ENCODE data around the gene TMEM198.

Gene TMEM198

DNA sequence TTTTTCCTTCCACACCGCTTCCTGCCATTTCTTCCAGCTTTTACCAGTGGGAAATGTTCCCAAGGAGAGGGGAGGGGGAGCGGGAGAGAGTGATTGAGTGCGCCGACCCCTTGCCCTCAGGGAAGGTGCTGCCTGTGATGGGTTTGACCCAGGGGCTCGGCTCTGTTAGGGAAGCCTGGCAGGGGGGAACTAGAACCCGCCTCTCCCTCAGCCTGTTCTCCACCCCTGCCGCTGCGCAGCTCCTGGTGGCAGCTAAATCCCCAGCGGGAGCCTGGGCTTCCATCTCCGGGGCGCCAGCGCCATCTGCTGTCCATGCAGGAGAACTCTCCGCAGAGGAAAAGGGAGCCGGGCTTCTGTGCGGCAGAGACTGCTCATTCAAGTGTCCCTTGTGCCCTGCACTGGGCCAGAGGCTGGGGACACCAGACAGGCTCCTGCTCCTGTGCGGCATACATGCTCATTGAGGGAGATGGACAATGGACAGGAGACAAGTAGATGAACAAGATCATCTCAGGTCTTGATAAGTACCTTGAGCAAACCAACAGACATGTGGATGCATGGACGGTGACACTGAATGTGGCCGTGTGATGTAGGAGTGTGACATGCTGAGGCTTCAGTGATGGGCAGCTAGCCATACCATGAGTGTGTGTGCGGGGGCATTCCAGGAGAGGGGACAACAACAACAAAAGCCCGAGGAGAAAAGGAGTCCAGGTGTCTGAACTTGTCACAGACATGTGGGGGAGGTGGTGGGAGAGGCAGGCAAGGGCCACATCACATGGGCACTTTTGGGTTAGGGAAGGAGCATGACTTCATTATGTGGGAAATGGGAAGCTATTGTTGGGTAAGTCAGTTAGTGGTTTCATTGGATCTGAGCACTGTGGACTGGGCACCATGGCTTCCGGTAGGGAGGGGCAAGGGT is 13.5 kb upstream of the TMEM198 start:
- Histone ChIP-seq H3K36me3 (ENCODE audit: insufficient read depth, low read length) (no peaks in the 10 kb centered on the region), H3K9me3 (ENCODE audit: insufficient read depth, low read depth, low read length) (no peaks in the 10 kb centered on the region), H3K4me3 (ENCODE audit: low read length) (peak overlapping the region; percentile 50), H3K4me1 (ENCODE audit: insufficient read depth, low read length) (0 out of 2 replicates have a peak, but pooled peaks cover 13% of the 10 kb centered on the region), H3K27ac (ENCODE audit: low read depth, low read length) (no peak overlapping the region), H3K27me3 (ENCODE audit: insufficient read depth, low read length) (peaks cover 26% of the 10 kb centered on the region), H3K9ac (ENCODE audit: low read depth, low read length) (0 out of 2 replicates have a peak overlapping the region, but pooled peaks have one; percentile 9)
- 17% methylated on average over 20 of the region's 21 CpGs for WGBS

DNA sequence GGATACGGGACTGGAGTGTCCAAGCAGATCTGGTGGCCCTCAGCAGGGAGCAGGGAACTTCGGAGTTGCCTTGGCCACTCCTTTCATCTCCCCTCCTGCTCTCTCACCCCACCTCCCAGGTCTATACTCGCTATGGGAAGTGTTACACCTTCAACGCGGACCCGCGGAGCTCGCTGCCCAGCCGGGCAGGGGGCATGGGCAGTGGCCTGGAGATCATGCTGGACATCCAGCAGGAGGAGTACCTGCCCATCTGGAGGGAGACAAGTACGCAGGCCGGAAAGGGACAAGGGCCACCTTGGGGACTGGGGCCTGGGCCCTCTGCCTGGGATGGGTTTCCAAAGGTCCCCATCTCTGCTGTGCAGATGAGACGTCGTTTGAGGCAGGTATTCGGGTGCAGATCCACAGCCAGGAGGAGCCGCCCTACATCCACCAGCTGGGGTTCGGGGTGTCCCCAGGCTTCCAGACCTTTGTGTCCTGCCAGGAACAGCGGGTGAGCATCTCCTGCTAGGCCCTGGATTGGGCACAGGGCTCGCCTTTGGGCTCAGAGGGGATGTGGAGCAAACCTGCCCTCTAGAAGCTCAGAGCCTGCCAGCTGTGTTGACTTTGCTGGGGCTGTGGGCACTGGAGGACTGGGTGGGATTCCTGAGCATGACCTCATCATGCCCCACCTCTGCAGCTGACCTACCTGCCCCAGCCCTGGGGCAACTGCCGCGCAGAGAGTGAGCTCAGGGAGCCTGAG is 12.0 kb upstream of the TMEM198 start:
- WGBS: 87% methylated on average over 20 of the region's 20 CpGs

DNA sequence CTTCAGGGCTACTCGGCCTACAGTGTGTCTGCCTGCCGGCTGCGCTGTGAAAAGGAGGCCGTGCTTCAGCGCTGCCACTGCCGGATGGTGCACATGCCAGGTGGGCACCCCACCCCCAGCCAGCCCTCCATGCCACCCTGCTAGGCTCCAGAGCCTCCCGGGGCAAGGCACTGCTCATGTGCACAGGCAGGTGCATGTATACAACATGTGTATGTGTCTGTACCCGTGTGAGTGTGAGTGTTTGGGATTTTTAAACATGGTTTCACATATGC is 11.5 kb upstream of the TMEM198 start:
- Histone ChIP-seq H3K36me3 (ENCODE audit: insufficient read depth, low read length) (no peaks in the 10 kb centered on the region), H3K4me1 (ENCODE audit: insufficient read depth, low read length) (peaks cover 7% of the 10 kb centered on the region; the same call in 1 of the 2 replicates), H3K27ac (ENCODE audit: low read depth, low read length) (no peak overlapping the region), H3K9me3 (ENCODE audit: insufficient read depth, low read depth, low read length) (no peaks in the 10 kb centered on the region), H3K9ac (ENCODE audit: low read depth, low read length) (no peak overlapping the region), H3K27me3 (ENCODE audit: insufficient read depth, low read length) (peaks cover 20% of the 10 kb centered on the region), H3K4me3 (ENCODE audit: low read length) (no peak overlapping the region)
- WGBS: 87% methylated on average over 8 of the region's 8 CpGs

More for the DNA sequence above, 12.0 kb upstream of the TMEM198 start:
- 0 out of 2 replicates have a peak, but pooled peaks cover 6% of the 10 kb centered on the region for H3K4me1 ChIP-seq (ENCODE audit: insufficient read depth, low read length)
- no peak overlapping the region for H3K4me3 ChIP-seq (ENCODE audit: low read length)
- no peaks in the 10 kb centered on the region for H3K36me3 ChIP-seq (ENCODE audit: insufficient read depth, low read length)
- peaks cover 20% of the 10 kb centered on the region for H3K27me3 ChIP-seq (ENCODE audit: insufficient read depth, low read length)
- H3K9me3 ChIP-seq (ENCODE audit: insufficient read depth, low read depth, low read length): no peaks in the 10 kb centered on the region
- no peak overlapping the region for H3K27ac ChIP-seq (ENCODE audit: low read depth, low read length)
- no peak overlapping the region for H3K9ac ChIP-seq (ENCODE audit: low read depth, low read length)

DNA sequence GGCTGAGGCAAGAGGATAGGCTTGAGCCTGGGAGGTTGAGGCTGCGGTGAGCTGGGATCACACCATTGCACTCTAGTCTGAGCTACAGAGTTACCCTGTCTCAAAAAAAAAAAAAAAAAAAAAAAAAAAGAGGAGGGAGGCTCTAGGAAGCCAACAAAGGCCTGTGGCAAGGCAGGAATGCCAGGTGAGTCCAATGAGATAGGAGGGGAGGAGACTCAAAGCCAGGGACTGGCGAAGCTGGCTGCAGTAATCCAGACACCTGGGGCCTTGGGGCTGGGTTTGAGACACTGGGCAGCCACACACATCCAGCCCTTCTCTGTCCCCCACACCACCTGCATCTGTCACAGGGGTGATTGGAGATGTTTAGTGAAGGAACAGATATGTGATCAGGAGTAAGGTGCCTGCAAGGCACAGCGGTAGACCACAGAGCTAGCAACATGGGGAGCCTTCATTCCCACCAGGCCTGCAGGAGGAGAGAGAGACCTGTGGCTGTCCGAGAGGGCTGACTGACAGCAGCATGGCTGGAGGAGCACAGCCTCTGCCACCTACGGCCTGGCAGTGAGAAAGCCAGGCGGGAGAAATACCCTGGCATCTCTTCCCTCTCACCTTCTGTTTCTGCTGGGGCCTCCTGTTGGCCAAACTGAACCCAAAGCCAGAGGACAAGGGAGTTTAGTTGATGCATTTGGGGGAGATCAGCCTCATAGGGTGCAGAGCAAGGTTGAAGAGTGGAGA is 9.7 kb upstream of the TMEM198 start:
- no peak overlapping the region for H3K27ac ChIP-seq (ENCODE audit: low read depth, low read length)
- WGBS: 84% methylated on average over 6 of the region's 6 CpGs
- peaks cover 10% of the 10 kb centered on the region for H3K27me3 ChIP-seq (ENCODE audit: insufficient read depth, low read length)
- H3K4me1 ChIP-seq (ENCODE audit: insufficient read depth, low read length): peaks cover 22% of the 10 kb centered on the region
- H3K9me3 ChIP-seq (ENCODE audit: insufficient read depth, low read depth, low read length): no peaks in the 10 kb centered on the region
- H3K36me3 ChIP-seq (ENCODE audit: insufficient read depth, low read length): no peaks in the 10 kb centered on the region
- H3K9ac ChIP-seq (ENCODE audit: low read depth, low read length): no peak overlapping the region
- no peak overlapping the region for H3K4me3 ChIP-seq (ENCODE audit: low read length)

DNA sequence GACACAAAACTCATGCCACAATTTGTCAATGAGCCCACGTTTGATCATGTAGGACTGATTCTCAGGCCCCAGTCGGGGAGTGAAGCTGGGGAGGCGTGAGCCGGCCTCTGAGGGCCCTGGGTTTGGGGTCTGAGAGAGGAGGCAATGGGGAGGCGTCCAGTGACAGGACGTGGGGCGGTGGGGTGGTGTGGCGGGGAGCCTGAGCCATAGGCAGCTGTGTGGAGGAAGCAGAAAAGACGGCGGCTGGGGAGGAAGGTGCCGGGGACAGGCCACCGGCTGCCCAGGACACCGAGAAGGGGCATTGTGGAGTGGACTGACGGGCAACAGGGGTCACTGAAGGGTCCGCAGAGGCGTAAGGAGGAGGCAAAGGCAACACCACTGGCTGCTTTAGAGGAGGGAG is 7.4 kb upstream of the TMEM198 start:
- Histone ChIP-seq H3K9ac (ENCODE audit: low read depth, low read length) (no peak overlapping the region), H3K4me1 (ENCODE audit: insufficient read depth, low read length) (peaks cover 16% of the 10 kb centered on the region), H3K36me3 (ENCODE audit: insufficient read depth, low read length) (peaks cover 20% of the 10 kb centered on the region), H3K9me3 (ENCODE audit: insufficient read depth, low read depth, low read length) (no peaks in the 10 kb centered on the region), H3K27me3 (ENCODE audit: insufficient read depth, low read length) (no peaks in the 10 kb centered on the region), H3K27ac (ENCODE audit: low read depth, low read length) (no peak overlapping the region), H3K4me3 (ENCODE audit: low read length) (no peak overlapping the region)
- WGBS: 91% methylated on average over 16 of the region's 16 CpGs

DNA sequence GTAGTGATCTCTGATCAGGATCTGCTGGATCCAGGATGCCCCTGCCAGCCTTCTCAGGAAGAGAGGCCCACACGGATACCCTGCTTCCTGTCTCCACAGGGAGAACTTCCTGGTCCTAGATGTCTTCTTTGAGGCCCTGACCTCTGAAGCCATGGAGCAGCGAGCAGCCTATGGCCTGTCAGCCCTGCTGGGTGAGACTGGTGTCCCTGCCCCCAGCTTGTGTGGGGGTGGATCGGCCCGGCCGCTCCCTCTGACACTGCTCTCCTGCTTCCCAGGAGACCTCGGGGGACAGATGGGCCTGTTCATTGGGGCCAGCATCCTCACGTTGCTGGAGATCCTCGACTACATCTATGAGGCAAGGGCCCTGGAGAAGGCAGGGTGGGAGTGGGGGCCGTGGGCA is 6.9 kb upstream of the TMEM198 start:
- H3K9me3 ChIP-seq (ENCODE audit: insufficient read depth, low read depth, low read length): no peaks in the 10 kb centered on the region
- peaks cover 1% of the 10 kb centered on the region; the same call in 1 of the 2 replicates for H3K27me3 ChIP-seq (ENCODE audit: insufficient read depth, low read length)
- 84% methylated on average over 9 of the region's 9 CpGs for WGBS
- no peak overlapping the region for H3K4me3 ChIP-seq (ENCODE audit: low read length)
- peaks cover 21% of the 10 kb centered on the region for H3K36me3 ChIP-seq (ENCODE audit: insufficient read depth, low read length)
- H3K4me1 ChIP-seq (ENCODE audit: insufficient read depth, low read length): peaks cover 16% of the 10 kb centered on the region
- no peak overlapping the region for H3K9ac ChIP-seq (ENCODE audit: low read depth, low read length)
- no peak overlapping the region for H3K27ac ChIP-seq (ENCODE audit: low read depth, low read length)

DNA sequence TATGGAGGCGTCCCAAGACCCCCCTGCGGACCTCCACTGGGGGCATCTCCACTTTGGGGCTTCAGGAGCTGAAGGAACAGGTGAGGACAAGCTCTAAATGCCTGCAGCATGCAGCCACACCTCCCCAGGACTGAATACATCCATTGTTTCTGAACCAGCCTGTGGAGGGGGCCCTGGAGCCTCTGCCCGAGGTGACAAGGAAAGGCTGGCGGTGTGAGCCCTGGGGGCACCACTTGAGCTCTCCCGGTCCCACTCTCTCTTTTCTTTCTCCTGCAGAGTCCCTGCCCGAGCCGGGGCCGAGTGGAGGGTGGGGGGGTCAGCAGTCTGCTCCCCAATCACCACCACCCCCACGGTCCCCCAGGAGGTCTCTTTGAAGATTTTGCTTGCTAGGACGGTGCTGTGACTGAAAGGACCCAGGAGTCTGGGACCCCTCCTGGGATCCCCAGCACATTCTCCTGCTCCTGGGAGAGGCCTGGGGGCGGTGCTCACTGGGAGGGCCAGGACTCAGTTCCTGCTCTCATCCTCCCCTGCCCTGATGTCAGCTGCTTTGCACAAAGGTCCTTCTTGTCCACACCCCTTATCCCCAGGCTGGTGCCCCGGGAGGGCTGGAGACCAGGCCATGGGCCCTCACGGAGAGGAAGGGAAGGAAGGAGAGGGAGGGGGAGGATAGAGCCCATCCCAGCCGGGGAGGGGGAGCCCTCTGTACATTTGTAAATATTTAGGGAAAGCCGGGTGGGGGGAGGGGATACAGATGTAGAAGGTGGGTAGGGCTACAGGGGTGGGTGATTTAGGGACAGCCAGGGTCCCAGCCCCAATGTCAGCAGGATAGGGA is 6.0 kb upstream of the TMEM198 start:
- Histone ChIP-seq H3K4me1 (ENCODE audit: insufficient read depth, low read length) (peaks cover 16% of the 10 kb centered on the region), H3K4me3 (ENCODE audit: low read length) (no peak overlapping the region), H3K27me3 (ENCODE audit: insufficient read depth, low read length) (peaks cover 10% of the 10 kb centered on the region; the same call in 1 of the 2 replicates), H3K36me3 (ENCODE audit: insufficient read depth, low read length) (peaks cover 21% of the 10 kb centered on the region), H3K27ac (ENCODE audit: low read depth, low read length) (no peak overlapping the region; the same call in 1 of the 2 replicates), H3K9ac (ENCODE audit: low read depth, low read length) (no peak overlapping the region), H3K9me3 (ENCODE audit: insufficient read depth, low read depth, low read length) (no peaks in the 10 kb centered on the region)
- 46% methylated on average over 13 of the region's 15 CpGs for WGBS

DNA sequence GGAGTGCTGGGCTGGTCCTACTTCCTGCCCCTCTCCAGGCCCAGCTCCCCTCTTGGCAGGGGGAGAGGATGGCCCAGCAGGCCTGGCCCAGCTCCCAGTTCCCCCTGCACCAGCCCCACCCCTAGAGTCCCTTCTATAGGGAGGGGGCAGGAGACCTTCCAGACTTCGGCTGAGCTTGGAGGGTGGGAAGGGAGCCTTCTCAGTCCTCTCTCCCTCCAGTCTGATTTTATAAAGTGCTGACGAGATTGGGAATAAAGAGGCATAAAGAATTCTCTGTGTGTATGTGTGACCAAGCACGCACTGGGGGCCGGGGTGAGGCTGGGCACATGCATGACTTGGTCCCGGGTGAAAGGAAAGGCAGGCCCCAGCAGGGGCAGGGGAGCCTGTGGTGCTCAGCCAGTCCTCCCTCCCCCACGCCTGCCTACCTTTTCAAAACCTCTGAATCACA is 5.3 kb upstream of the TMEM198 start:
- Histone ChIP-seq H3K36me3 (ENCODE audit: insufficient read depth, low read length) (peaks cover 21% of the 10 kb centered on the region), H3K27me3 (ENCODE audit: insufficient read depth, low read length) (peaks cover 10% of the 10 kb centered on the region; the same call in 1 of the 2 replicates), H3K9ac (ENCODE audit: low read depth, low read length) (no peak overlapping the region), H3K9me3 (ENCODE audit: insufficient read depth, low read depth, low read length) (no peaks in the 10 kb centered on the region), H3K4me1 (ENCODE audit: insufficient read depth, low read length) (peaks cover 16% of the 10 kb centered on the region), H3K27ac (ENCODE audit: low read depth, low read length) (no peak overlapping the region; the same call in 1 of the 2 replicates), H3K4me3 (ENCODE audit: low read length) (no peak overlapping the region)
- 66% methylated on average over 6 of the region's 6 CpGs for WGBS

DNA sequence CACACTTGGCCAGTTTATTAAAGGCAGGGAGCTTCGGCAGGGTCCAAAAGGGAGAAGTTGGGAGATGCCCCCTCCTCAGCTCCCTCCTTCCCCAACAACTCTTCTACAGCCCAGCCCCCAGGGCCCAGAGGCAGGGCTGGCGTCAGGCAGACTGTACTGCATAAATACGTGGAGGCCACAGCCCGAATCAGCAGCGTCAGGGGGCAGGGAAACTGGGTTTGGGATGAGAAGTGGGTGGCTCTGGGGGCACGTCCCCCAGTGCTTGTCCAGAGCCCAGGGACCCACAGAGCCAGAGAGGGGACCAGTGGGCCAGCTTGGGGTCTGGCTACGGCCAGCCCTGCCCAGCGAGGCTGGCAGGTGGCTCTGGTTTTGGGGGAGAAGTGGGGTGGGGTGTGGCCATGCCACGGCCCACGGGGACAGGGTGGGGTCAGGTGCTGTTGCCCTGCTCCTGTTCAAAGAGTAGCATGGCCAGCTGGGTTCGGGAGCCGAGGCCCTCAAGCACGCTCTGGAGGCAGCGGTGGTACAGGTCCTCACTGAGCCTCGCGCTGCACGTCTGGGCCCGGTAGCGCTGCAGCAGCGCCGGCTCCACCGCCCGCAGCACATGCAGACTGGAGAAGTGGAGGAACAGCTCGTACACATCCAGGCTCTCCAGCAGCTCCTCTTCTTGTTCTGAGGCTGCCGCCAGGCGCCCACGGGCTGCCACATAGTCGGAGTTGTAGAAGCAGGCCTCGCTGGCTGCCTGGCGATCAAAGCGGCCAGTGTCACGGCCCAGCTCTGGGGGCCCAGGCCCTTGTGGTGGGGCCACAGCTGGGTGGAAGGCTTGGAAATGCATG is 4.7 kb upstream of the TMEM198 start:
- Histone ChIP-seq H3K9ac (ENCODE audit: low read depth, low read length) (no peak overlapping the region), H3K9me3 (ENCODE audit: insufficient read depth, low read depth, low read length) (no peaks in the 10 kb centered on the region), H3K27ac (ENCODE audit: low read depth, low read length) (no peak overlapping the region; the same call in 1 of the 2 replicates), H3K4me1 (ENCODE audit: insufficient read depth, low read length) (peaks cover 16% of the 10 kb centered on the region), H3K4me3 (ENCODE audit: low read length) (no peak overlapping the region), H3K27me3 (ENCODE audit: insufficient read depth, low read length) (peaks cover 11% of the 10 kb centered on the region; the same call in 1 of the 2 replicates), H3K36me3 (ENCODE audit: insufficient read depth, low read length) (peaks cover 21% of the 10 kb centered on the region)
- 90% methylated on average over 32 of the region's 32 CpGs for WGBS
